HepG2 (cell line): Measurements from ENCODE around the gene TAF13.

Source experiments
- BHLHE40 ChIP-seq: IDR thresholded peaks from 2 replicates; pipeline ENCODE4 v1.6.1; 2011; ENCODE audit warnings: low read length, improper control_type of control experiment
- CCAR2 ChIP-seq: fragments of 200-400 bp; formaldehyde crosslinking; optimal IDR thresholded peaks from 2 replicates; pipeline ENCODE3; 2018; ENCODE audit warnings: low read depth, mild to moderate bottlenecking, low read length, moderate library complexity
- EZH2 ChIP-seq: conservative IDR thresholded peaks from 2 replicates; pipeline ENCODE4 v1.6.1; 2012; ENCODE audit warnings: mild to moderate bottlenecking, low read depth, low read length, moderate library complexity
- HNF4A ChIP-seq: sonication (generic); formaldehyde crosslinking; IDR thresholded peaks from 2 replicates; pipeline ENCODE4 v1.4.0; 2020; ENCODE audit warnings: missing genetic modification reagents
- POLR2A ChIP-seq, 2 experiments: IDR thresholded peaks; 2 replicates each; pipeline ENCODE4 v1.6.1; 2011; ENCODE audit warnings: low read depth in 2 of 2, low read length in 2 of 2, mild to moderate bottlenecking in 1 of 2, moderate library complexity in 1 of 2; ENCODE audit not compliant: insufficient read depth in 1 of 2
- SKIL ChIP-seq: sonication (generic); formaldehyde crosslinking; IDR thresholded peaks from 2 replicates; pipeline ENCODE4 v1.8.0; 2022; ENCODE audit warnings: missing genetic modification reagents, mild to moderate bottlenecking, moderate library complexity, borderline replicate concordance
- SMARCE1 ChIP-seq: fragments of 450-650 bp; IDR thresholded peaks from 2 replicates; pipeline ENCODE4 v1.6.1; 2017; ENCODE audit warnings: borderline replicate concordance
- TP53 ChIP-seq: sonication (generic); formaldehyde crosslinking; conservative IDR thresholded peaks from 2 replicates; pipeline ENCODE4 v1.4.0; 2020; ENCODE audit warnings: missing genetic modification reagents
- WIZ ChIP-seq: sonication (generic); formaldehyde crosslinking; IDR thresholded peaks from 2 replicates; pipeline ENCODE4 v1.5.1; 2020; ENCODE audit warnings: mild to moderate bottlenecking, missing genetic modification reagents
- ZNF24 ChIP-seq: fragments of 450-650 bp; IDR thresholded peaks from 2 replicates; pipeline ENCODE4 v1.6.1; 2017; ENCODE audit warnings: antibody characterized with exemption, mild to moderate bottlenecking
- TF ChIP-seq, protein P1 (sequence below): sonication (generic); formaldehyde crosslinking; IDR thresholded peaks from 2 replicates; pipeline ENCODE4 v1.5.0; 2020; ENCODE audit warnings: mild to moderate bottlenecking, missing genetic modification reagents, moderate library complexity

GRCh38 chr1:109107785-109108184, 32.0 kb upstream of the TAF13 start:
- TF ChIP-seq, protein P1, sequence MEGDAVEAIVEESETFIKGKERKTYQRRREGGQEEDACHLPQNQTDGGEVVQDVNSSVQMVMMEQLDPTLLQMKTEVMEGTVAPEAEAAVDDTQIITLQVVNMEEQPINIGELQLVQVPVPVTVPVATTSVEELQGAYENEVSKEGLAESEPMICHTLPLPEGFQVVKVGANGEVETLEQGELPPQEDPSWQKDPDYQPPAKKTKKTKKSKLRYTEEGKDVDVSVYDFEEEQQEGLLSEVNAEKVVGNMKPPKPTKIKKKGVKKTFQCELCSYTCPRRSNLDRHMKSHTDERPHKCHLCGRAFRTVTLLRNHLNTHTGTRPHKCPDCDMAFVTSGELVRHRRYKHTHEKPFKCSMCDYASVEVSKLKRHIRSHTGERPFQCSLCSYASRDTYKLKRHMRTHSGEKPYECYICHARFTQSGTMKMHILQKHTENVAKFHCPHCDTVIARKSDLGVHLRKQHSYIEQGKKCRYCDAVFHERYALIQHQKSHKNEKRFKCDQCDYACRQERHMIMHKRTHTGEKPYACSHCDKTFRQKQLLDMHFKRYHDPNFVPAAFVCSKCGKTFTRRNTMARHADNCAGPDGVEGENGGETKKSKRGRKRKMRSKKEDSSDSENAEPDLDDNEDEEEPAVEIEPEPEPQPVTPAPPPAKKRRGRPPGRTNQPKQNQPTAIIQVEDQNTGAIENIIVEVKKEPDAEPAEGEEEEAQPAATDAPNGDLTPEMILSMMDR (CRISPR knock-in tag): no peak
- TF ChIP-seq CCAR2 (no peak), POLR2A (IDR thresholded peaks at IDR 0.05; ENCODE audit: insufficient read depth in 1 of 2, low read depth in 2 of 2, low read length in 2 of 2) (no peak), SKIL (no peak), EZH2 (no peak), SMARCE1 (no peak), WIZ (CRISPR knock-in tag) (no peak), ZNF24 (no peak), TP53 (CRISPR knock-in tag) (no peak), BHLHE40 (no peak), HNF4A (CRISPR knock-in tag) (no peak)
